Activated CD4-positive, CD25-positive, alpha-beta regulatory T cell treated with anti-CD3 and anti-CD28 coated beads, Interleukin-2, amount 50 U/mL, for 16 hours (primary cell): ENCODE results near the gene FGF12.

Experiments
- DNase-seq: peaks from one replicate; pipeline ENCODE4 v3.0.0-alpha.2; 2020; ENCODE audit warnings: low read depth, low spot score

FGF12 gene

DNA sequence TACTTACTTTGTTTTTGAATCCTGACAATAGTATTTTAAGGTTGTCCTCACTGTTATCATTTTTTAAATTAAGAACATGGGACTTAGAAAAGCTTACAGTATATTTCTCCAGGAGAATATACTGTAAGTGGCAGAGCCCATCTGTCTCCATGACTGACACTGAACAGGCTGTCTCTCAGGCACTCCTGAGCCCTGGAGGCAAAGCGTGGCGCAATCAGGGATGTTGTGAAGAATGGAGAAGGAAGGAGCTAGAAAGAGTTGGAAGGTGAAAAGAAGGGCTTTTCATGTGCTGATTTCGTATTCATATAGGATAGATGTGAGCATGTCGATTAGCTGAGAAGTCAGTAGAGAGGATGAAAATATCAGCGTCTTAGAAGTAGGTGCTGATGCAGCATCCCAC lies 41.5 kb downstream of the FGF12 start:
- no peak for DNase-seq

DNA sequence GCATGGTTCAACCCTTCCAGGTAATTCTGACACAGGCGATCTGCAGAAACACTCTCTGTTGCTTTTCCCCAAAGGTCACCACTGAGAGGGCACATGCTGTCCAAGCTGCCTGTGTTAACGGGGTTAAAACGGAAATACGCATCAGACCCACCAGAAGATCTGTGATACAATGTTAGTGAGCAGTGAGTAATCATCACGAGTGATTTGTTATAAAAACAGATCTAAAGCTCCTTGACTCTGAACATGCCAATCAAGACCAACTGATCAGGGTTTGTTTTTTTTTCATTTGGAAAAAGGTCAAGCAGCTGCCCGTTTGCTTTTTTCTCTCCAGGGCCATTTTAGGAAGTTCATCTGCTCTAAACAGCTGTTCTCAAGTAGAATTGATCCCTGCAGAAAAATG lies 43.2 kb downstream of the FGF12 start:
- no peak for DNase-seq

DNA sequence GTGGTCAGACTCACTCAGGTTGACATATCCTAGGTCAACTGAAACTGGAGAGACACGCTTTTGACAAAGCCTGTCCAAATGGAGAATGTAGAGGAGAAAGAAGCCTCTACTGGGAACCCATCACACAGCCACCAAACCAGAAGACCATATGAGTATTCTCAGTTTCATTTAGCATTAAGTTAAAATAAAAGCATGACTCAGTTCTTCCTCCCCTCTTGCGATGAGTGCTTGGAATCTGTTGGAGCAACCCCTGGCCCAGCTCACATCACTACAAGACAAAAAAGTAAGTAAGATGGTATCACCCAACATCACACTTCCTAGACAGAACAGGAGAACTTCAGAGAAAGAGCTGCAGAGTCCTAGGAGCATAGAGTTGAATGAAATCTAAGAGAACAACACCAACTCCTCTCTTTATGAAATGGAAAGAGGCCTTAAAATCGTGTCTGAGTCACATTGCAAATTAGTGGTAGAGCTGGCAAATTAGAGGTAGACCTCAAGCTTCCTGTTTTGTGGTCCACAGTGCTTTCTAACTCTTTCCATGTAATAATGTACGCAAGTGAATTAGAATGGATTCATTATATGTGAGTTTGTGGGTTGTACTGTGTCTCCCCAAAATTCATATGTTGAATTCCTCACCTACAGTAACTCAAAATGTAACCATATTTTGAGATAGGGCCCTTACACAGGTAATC lies 51.2 kb downstream of the FGF12 start:
- DNase-seq = no peak

DNA sequence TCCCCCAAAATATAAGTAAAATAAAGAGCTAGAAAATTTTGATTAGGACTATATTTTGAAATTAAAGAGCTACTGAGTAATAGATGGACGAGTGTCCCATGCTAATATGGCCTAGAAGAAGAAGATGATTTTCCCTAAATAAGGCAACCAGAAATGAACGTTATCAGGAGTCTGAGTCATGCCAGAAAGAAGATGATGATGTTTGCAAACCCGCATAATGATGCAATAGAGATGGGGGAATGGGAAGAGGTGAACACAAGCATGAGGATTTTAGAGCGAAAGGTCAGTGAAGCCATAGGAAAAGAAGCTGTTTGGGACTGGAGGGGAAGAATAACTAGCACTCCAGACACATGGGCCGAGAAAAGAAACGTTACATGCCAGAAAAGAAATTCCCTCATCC lies 71.7 kb downstream of the FGF12 start:
- DNase-seq = no peak

DNA sequence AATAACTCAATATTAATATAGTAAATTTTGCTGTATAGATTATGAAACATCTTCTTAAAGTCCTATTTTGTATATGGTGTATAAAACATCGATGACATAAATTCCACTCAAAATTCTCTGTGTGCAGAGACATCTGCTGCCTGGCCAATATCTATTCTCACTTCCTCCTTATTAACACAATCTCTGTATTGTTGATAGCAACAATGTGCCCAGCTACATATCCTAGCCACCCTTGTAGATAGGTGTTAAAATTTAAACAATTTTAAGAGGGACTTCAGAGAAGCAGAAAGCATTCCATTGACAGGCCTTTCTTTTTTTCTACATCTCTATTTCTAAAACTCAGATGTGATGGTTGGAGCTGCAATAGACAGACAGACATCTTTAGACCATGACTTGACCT lies 72.3 kb downstream of the FGF12 start:
- no peak for DNase-seq

DNA sequence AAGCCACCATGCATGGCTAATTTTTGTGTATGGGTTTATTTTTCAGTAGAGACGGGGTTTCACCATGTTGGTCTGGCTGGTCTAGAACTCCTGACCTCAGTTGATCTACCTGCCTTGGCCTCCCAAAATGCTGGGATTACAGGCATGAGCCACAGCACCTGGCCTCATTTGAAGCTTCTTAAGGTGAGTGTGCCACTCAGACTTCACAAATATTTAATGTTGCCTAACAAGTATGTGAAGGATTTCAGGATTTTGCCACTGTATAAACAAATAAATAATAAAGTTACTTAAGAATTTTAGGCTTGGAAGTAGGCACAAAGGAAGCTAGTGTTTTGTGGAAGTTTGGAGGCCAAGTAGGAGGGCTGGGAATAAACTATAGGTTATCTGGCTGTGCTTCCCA lies 73.5 kb downstream of the FGF12 start:
- no peak for DNase-seq

DNA sequence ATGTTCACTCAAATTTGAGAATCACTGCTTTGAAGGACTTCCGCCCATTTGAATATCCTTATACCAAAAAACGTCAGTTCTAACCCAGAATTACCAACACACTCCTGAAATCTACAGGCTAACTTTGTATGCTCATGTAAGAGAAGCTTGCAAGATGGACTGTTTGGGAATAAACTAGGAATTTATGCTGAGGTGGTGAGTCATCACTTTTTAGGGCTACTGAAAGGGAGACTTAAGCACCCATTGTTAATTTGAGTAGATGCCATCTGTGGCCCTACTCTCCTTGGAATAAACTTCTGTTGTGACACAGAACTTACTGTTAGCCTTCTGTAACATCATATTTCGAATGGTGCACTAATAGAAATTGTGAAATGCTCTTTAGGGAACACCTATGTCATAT lies 74.6 kb downstream of the FGF12 start:
- no peak for DNase-seq

DNA sequence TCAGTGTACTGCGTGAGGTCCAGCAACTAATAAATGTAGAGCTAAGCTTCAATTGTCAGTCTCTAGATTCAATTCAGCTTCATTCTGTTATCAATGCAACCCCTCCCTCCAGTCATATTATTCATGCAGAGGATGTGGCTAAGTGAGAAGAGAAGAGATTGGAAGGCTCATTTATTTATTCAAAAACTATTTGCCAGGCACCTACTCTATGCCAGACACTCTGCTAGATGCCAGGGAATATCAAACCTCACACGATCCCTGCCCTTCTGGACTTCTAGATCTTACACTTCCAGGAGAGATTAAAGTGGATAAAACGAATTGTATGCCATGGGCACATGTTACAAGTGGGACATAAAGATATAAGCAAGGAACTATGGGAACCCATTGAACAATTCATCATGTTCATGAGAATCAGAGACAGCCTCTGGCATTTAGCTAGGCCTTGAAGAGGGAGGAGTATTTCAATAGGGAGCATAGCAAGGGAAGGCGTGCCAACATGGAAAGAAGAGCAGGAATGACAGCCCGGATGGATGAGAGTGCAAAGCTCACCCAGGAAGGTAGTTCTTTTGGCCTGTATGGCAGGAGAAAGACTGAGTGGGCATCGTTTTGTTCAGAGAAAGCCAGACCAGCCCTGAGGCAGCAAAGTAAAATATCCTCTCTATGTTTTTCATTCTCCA lies 75.4 kb downstream of the FGF12 start:
- DNase-seq = no peak

DNA sequence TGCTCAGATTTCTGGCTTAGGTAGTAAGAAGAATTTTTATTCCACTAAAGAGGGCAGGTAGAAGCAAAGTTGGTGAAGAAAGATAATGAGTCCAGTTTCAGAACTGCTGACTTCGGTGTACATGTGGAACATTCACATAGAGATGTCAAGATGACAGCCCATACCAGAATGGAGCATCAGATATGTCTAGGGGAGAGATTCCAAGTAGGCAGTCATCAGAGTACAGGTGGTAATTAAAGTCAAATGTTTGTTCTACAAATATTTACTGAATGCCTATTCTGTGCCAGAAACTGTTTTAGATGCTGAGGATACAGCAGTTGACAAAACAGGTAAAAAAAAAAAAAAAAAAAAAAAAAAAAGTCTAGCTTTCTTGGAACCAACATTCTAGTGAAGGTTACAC lies 81.9 kb downstream of the FGF12 start:
- no peak for DNase-seq

DNA sequence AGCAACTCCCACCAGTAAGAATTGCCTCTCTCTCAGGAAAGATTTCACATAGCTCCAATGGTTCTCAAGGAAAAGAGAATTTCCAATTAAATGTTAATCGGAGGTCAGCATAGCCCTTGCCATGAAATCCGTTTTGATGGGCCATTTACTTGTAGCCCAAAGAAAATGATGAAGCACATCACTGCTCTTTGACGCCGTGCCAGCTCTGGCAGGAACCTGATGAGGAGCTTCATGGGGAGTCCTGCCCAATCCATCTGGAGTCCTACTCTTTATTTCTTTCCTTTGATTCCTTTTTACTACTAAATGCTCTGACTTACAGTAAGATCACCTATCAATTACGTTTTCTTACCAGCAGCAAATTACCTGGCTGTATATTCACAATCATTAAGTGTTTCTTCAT lies 84.7 kb downstream of the FGF12 start:
- no peak for DNase-seq

DNA sequence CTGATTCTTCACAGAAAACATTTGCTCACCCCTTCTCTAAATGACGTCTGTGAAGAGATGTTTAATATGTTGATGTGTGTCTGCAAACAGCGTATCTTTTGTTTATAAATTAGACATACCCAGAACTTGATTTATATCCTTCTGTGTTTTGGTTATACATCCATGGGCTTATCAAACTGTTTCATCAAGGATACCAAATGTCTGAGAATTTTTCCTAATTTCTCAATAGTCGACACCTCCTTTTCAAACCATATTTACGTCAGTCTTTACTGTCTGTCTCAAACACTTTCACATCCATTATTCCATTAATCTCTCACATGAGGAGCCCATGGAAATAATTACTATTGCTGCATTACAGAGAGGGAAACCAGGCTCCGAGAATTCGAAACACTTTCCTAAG lies 85.4 kb downstream of the FGF12 start:
- DNase-seq = no peak

DNA sequence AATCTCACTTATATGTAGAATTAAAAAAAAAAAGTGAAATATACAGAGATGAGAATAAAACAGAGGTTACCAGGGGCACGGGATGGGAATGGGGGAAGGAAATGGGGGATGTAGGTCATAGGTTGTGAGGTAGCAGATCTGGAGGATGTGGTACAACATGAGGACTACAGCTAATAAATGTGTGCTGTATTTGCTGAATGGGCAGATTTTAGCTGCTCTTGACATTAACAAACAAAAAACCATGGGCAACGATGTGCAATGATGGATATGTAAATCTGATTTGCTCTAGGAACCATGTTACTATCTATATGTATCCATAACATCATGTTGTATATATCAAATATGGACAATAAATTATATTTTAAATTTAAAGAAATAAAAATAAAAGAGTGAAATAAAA lies 87.4 kb downstream of the FGF12 start:
- no peak for DNase-seq

DNA sequence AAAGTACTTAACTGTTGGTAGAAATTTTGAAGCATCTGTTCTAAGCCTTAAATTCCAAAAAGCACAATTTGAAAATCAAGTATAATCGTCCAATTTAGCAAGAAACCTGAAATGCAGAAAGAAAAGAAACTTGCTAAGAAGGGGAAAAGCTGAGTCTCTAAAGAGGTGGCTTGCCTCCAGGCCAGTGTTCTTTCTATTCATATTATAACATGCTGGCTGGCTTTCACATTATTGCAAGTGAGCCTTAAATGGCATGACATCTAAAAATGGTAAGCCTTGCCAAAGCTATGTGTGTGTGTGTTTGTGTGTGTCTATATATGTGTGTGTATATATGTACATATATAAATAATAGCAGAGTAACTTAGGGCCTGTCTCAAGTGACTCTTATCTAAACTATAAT lies 89.5 kb downstream of the FGF12 start:
- DNase-seq = no peak

DNA sequence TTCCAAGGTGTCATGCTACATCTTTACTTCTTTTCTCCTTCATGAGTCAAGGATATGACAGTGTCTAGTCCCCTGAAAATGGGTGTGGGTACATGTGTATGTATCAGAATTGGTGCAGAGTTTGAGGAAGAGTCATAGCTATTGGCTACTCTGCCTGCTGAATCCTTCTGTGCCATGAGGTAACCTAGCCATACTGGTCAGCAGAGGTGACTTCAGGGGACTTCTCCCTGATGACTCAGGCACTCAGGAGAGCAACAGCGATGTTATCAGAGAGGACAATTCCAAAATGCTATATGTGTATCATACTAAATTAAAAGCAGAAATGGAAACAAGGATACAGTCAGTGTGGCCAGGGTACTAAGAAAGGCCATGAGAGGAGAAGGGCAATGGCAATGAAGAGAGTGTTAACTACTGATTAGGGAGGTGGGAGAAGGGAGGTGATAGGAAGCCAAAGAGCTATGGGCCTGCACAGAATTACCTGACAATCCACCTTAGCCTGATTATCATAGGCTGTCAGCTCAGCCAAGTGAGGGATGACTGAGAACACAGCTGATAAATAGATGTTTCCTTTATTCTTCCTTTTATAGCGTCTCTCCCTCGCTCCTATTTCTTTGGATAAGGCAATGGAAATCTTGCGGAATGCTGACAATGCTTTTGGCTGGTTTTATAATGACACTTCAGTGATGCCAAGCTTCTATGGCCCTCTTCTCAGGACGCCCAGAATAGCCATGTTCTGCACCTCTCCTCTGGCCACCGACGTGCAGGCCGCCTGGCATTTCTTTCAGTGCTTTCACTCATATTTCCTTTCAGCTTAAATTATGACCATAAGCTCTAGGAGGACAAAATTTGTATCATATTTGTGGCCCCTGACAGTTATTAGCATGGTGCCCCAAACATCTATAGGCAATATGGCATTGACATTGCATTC lies 90.6 kb downstream of the FGF12 start:
- DNase-seq = no peak

DNA sequence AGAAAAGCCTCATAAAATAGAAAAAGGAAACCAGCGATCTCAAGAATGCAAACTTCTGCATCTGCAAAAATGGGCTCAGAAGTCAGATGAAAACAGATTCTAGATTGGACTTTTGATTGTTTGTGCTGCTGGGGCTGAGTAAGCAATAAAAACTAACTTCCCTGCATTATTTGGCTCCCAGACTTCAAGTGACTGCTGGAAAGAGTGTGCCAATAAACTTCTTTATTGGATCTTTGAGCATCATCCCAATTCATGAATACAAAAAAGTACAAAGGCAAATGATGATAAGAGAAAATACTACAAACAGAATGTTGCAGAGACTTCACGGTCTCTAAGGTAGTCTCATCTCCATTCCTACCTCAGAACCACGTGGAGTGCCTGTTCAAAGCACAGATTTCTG lies 97.9 kb downstream of the FGF12 start:
- no peak for DNase-seq

DNA sequence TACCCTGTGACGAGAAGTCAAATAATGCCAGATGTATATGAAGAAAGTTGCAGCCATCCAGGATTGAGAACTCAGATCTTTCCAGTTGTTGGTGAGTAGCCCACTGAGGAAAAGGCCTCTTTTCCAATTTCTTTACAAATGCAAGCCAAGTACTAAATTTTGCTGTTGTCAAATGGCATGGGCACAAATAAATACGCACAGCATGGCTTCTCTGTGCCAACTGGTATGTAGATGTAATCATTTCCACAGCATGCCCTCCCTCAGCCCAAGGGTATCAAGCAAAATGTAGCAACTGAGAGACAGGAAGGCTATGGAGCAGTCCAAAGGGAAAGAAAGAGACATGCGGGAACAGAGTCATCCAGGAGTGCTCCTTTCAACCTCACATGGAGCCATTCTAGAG lies 105.4 kb downstream of the FGF12 start:
- DNase-seq = no peak

DNA sequence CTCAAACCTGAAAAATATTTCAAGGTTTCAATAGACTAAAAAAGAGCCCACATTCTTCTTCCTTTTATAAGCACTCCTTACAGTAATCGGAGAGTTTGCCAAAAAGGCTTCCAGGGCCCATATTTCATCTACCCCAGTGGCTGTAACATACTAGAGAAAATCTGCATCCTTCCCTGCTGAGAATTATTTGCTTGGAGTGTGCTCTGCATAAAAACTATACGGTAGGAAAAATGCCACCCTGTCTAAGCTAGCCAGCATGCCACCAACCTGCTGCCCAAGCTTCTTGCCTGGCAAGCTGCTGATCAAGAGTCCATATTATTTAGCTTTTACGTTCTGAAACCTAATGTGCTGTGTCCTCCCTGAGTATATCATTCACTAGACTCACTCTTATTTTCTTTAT lies 107.1 kb downstream of the FGF12 start:
- no peak for DNase-seq

DNA sequence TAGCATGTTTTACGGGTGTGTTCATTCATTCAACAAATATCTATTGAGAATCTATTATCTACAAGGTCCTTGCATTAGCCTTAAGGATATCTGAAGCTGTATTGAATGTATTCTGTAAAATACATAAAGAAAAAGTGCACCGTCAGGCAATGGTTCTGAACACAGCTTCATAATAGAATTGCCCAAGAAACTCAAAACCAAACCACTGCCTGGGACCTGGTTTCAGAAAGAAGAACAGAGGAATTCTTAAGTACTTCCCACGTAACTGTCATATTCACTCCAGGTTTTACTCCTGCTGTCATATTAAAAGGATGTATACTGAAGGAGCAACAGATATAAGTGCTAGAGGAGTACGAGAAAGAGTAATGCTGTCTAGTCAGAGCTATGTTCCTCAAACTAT lies 115.9 kb downstream of the FGF12 start:
- DNase-seq = no peak

DNA sequence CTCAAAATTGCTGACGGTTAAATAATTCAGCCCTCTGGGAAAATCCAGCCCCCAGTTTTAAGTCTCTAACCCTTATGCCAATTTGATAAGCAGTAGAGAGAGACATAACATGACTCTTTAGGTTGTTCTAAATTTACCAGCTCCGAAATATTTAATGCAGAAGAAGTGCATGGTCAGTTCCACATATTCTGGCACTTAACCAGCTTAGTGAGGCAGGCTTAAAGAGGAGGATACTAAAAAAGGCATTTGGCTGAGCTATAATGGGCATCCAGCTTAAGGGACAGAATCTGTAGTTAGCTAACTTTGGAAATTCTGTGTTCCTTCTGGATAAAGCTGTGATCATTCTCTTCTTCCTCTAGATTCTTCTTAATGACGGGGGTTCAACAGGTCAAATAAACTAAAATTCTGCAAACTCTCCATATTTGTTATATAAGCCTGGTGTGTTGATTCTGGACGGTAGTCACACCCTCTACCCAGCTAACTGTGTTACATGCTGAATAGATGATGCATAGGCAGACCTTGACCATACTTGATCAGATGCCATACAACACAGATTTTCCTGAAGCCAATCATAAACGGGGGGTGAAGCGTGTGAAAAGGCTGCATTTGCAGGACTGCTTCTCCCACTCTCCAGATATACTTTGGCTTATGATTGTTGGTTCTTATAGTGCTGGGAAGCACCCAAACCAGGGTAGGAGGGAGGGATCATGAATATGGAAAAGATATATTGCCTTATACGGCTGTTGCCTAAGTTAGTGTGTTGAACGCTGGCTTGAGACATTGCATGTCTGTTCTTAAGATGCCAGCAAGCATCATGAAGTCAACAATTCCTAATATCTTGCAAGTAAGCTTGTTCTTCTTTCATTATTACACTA lies 118.4 kb downstream of the FGF12 start:
- DNase-seq = no peak

DNA sequence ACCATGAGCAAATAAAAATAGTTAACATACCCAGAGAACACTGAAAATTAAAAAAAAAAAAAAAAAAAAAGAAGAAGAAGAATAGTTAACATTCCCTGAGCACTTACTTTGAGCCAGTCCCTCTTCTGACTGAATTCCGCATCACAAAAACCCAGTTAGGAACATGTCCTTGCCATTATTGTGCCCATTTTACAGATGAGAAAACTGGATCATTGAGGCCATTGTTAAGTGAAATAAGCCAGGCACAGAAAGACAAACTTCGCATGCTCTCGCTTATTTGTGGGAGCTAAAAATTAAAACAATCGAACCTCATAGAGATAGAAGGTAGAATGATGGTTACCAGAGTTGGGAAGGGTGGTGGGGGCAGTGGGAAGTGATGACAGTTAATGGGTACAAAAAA lies 119.5 kb downstream of the FGF12 start:
- DNase-seq = no peak

DNA sequence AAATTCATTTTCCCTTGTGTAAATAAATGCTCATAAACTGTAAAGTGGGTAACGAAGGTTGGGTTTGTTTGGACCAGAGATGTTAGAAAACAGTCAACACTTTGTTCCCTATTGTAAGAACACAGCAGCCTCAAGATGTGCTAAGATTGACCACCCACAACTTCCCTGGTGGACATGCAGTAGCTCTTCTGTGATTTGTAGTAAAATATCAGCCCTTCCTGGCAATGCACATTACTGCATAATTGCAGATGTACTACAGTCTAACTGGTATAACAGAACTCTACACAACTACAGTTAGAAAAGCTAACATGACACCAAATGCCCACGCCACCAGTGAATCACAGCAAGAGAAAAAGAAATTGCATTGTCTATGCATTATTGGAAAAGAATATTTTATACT lies 129.4 kb downstream of the FGF12 start:
- no peak for DNase-seq

DNA sequence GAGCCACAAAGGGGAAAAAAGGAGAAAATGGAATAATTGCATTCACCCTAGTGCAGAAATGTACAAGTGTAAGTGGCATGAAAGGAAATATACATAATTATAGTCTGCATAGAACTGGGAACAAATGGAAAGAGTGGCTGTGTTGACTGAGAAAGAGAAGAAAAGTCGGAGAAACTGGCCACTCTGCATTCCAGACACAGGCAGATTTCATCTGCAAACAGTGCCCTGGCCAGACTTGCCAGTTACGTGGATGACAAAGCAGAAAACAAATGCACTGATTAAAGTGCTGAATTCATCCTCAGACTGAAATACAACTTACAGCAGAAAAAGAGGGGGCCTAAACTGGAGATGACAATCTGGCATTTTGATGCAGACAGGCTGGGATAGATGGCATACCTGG lies 129.8 kb downstream of the FGF12 start:
- DNase-seq = no peak
